ENCODE measurements around the gene PIP4K2A.

The PIP4K2A gene

GRCh38 chr10:22667093-22667480 lies 47.3 kb downstream of the PIP4K2A start:
- Histone ChIP-seq H3K79me2 (ENCODE audit: control insufficient read depth, insufficient read depth, low read length, poor library complexity) (peaks cover 11% of the 10 kb centered on the region), H3K9me3 (ENCODE audit: insufficient read depth, low read depth, low read length) (no peaks in the 10 kb centered on the region), H3K23ac (ENCODE audit: low read length) (no peak overlapping the region), H3K18ac (ENCODE audit: low read length) (no peak overlapping the region), H2BK12ac (ENCODE audit: low read length) (no peak overlapping the region), H3K4me2 (ENCODE audit: low read length) (no peak overlapping the region), H3K36me3 (ENCODE audit: control insufficient read depth in 1 of 2, insufficient read depth in 2 of 2, low read length in 2 of 2) (peaks cover 0 to 4% of the 10 kb centered on the region in 2 experiments), H3K27ac (ENCODE audit: low read depth, low read length) (no peak overlapping the region), H2BK5ac (ENCODE audit: low read depth, low read length, poor library complexity) (no peak overlapping the region), H4K12ac (ENCODE audit: low read depth, low read length) (no peak overlapping the region), H3K79me1 (ENCODE audit: low read length) (peaks cover 1% of the 10 kb centered on the region), H3K14ac (ENCODE audit: low read length) (no peak overlapping the region), H2AK5ac (ENCODE audit: low read length) (no peak overlapping the region), H4K91ac (ENCODE audit: low read depth, low read length) (no peak overlapping the region), H3K9ac (ENCODE audit: low read length) (no peak overlapping the region), H3K4me3 (ENCODE audit: low read depth, low read length) (no peak overlapping the region), H2AFZ (ENCODE audit: insufficient read depth, low read length, poor library complexity) (no peak overlapping the region), H3K4ac (ENCODE audit: low read depth, low read length) (no peak overlapping the region), H4K8ac (ENCODE audit: low read depth, low read length) (no peak overlapping the region), H3K27me3 (ENCODE audit: insufficient read depth, low read length) (no peaks in the 10 kb centered on the region), H3K4me1 (ENCODE audit: control insufficient read depth in 1 of 2, insufficient read depth in 2 of 2, low read length in 2 of 2) (peaks cover 0 to 3% of the 10 kb centered on the region in 2 experiments), H2BK120ac (ENCODE audit: insufficient read depth, low read length, poor library complexity) (no peak overlapping the region)
- WGBS (ENCODE audit: extremely low coverage, insufficient coverage, insufficient read length): no CpG with 5 or more reads among the region's 2 CpGs
- no peak for DNase-seq

- Histone ChIP-seq H2BK5ac (ENCODE audit: low read depth, low read length, poor library complexity) (no peak overlapping the region), H2BK120ac (ENCODE audit: insufficient read depth, low read length, poor library complexity) (no peak overlapping the region), H3K4me3 (ENCODE audit: low read depth, low read length) (no peak overlapping the region), H3K79me1 (ENCODE audit: low read length) (peaks cover 1% of the 10 kb centered on the region), H2AK5ac (ENCODE audit: low read length) (no peak overlapping the region), H2BK12ac (ENCODE audit: low read length) (no peak overlapping the region), H3K9ac (ENCODE audit: low read length) (no peak overlapping the region), H3K9me3 (ENCODE audit: insufficient read depth, low read depth, low read length) (no peaks in the 10 kb centered on the region), H2AFZ (ENCODE audit: insufficient read depth, low read length, poor library complexity) (no peak overlapping the region), H4K8ac (ENCODE audit: low read depth, low read length) (no peak overlapping the region), H3K27me3 (ENCODE audit: insufficient read depth, low read length) (no peaks in the 10 kb centered on the region), H3K18ac (ENCODE audit: low read length) (no peak overlapping the region), H3K27ac (ENCODE audit: low read depth, low read length) (peak overlapping the region; percentile 17), H4K12ac (ENCODE audit: low read depth, low read length) (no peak overlapping the region), H3K79me2 (ENCODE audit: control insufficient read depth, insufficient read depth, low read length, poor library complexity) (peaks cover 11% of the 10 kb centered on the region), H3K23ac (ENCODE audit: low read length) (no peak overlapping the region), H3K4me2 (ENCODE audit: low read length) (no peak overlapping the region), H3K4ac (ENCODE audit: low read depth, low read length) (peak overlapping the region; percentile 55), H3K4me1 (ENCODE audit: control insufficient read depth in 1 of 2, insufficient read depth in 2 of 2, low read length in 2 of 2) (peaks cover 0 to 3% of the 10 kb centered on the region in 2 experiments), H4K91ac (ENCODE audit: low read depth, low read length) (no peak overlapping the region), H3K14ac (ENCODE audit: low read length) (no peak overlapping the region), H3K36me3 (ENCODE audit: control insufficient read depth in 1 of 2, insufficient read depth in 2 of 2, low read length in 2 of 2) (peaks cover 0 to 4% of the 10 kb centered on the region in 2 experiments)
- no peak for DNase-seq
- WGBS (ENCODE audit: extremely low coverage, insufficient coverage, insufficient read length): no CpG with 5 or more reads among the region's 9 CpGs
Observed at GRCh38 chr10:22666287-22667092, 47.9 kb downstream of the PIP4K2A start.

- DNase-seq: no peak
- Histone ChIP-seq H2BK120ac (ENCODE audit: insufficient read depth, low read length, poor library complexity) (no peak overlapping the region), H3K9ac (ENCODE audit: low read length) (no peak overlapping the region), H4K91ac (ENCODE audit: low read depth, low read length) (no peak overlapping the region), H2BK5ac (ENCODE audit: low read depth, low read length, poor library complexity) (no peak overlapping the region), H3K27ac (ENCODE audit: low read depth, low read length) (no peak overlapping the region), H3K4me2 (ENCODE audit: low read length) (no peak overlapping the region), H2BK12ac (ENCODE audit: low read length) (no peak overlapping the region), H4K12ac (ENCODE audit: low read depth, low read length) (no peak overlapping the region), H3K79me2 (ENCODE audit: control insufficient read depth, insufficient read depth, low read length, poor library complexity) (peaks cover 9% of the 10 kb centered on the region), H2AFZ (ENCODE audit: insufficient read depth, low read length, poor library complexity) (no peak overlapping the region), H4K8ac (ENCODE audit: low read depth, low read length) (no peak overlapping the region), H3K4me3 (ENCODE audit: low read depth, low read length) (no peak overlapping the region), H3K14ac (ENCODE audit: low read length) (no peak overlapping the region), H3K9me3 (ENCODE audit: insufficient read depth, low read depth, low read length) (no peaks in the 10 kb centered on the region), H3K4me1 (ENCODE audit: control insufficient read depth in 1 of 2, insufficient read depth in 2 of 2, low read length in 2 of 2) (peaks cover 0 to 5% of the 10 kb centered on the region in 2 experiments), H3K18ac (ENCODE audit: low read length) (no peak overlapping the region), H2AK5ac (ENCODE audit: low read length) (peak overlapping the region; percentile 79), H3K27me3 (ENCODE audit: insufficient read depth, low read length) (no peaks in the 10 kb centered on the region), H3K4ac (ENCODE audit: low read depth, low read length) (peak overlapping the region; percentile 95), H3K23ac (ENCODE audit: low read length) (no peak overlapping the region), H3K79me1 (ENCODE audit: low read length) (peaks cover 1% of the 10 kb centered on the region), H3K36me3 (ENCODE audit: control insufficient read depth in 1 of 2, insufficient read depth in 2 of 2, low read length in 2 of 2) (peaks cover 0 to 4% of the 10 kb centered on the region in 2 experiments)
- WGBS (ENCODE audit: extremely low coverage, insufficient coverage, insufficient read length): no CpG with 5 or more reads among the region's 2 CpGs
Observed at GRCh38 chr10:22665329-22665728, 49.0 kb downstream of the PIP4K2A start.

- Histone ChIP-seq H2BK12ac (ENCODE audit: low read length) (no peak overlapping the region), H3K4me3 (ENCODE audit: low read depth, low read length) (no peak overlapping the region), H3K23ac (ENCODE audit: low read length) (no peak overlapping the region), H3K4me2 (ENCODE audit: low read length) (peak overlapping the region; percentile 39), H3K4me1 (ENCODE audit: control insufficient read depth in 1 of 2, insufficient read depth in 2 of 2, low read length in 2 of 2) (peaks cover 11 to 16% of the 10 kb centered on the region in 2 experiments), H2BK5ac (ENCODE audit: low read depth, low read length, poor library complexity) (no peak overlapping the region), H4K91ac (ENCODE audit: low read depth, low read length) (no peak overlapping the region), H3K79me1 (ENCODE audit: low read length) (peaks cover 7% of the 10 kb centered on the region), H3K4ac (ENCODE audit: low read depth, low read length) (no peak overlapping the region), H2BK120ac (ENCODE audit: insufficient read depth, low read length, poor library complexity) (no peak overlapping the region), H2AK5ac (ENCODE audit: low read length) (no peak overlapping the region), H3K36me3 (ENCODE audit: control insufficient read depth in 1 of 2, insufficient read depth in 2 of 2, low read length in 2 of 2) (peaks cover 0 to 1% of the 10 kb centered on the region in 2 experiments), H3K9ac (ENCODE audit: low read length) (peak overlapping the region; percentile 58), H4K8ac (ENCODE audit: low read depth, low read length) (no peak overlapping the region), H4K12ac (ENCODE audit: low read depth, low read length) (no peak overlapping the region), H3K79me2 (ENCODE audit: control insufficient read depth, insufficient read depth, low read length, poor library complexity) (peaks cover 2% of the 10 kb centered on the region), H2AFZ (ENCODE audit: insufficient read depth, low read length, poor library complexity) (no peak overlapping the region), H3K27me3 (ENCODE audit: insufficient read depth, low read length) (no peaks in the 10 kb centered on the region), H3K18ac (ENCODE audit: low read length) (no peak overlapping the region), H3K9me3 (ENCODE audit: insufficient read depth, low read depth, low read length) (peaks cover 2% of the 10 kb centered on the region), H3K27ac (ENCODE audit: low read depth, low read length) (no peak overlapping the region), H3K14ac (ENCODE audit: low read length) (no peak overlapping the region)
- no peak for DNase-seq
- no CpG with 5 or more reads among the region's 6 CpGs for WGBS (ENCODE audit: extremely low coverage, insufficient coverage, insufficient read length)
Observed at GRCh38 chr10:22662733-22663330, 51.5 kb downstream of the PIP4K2A start.

All from trophoblast cell (in vitro differentiated cells and primary cell).